Activated CD4-positive, alpha-beta T cell treated with anti-CD3 and anti-CD28 coated beads for 36 hours (primary cell): ENCODE measurements around the gene PTPRS. TPM values are rescaled to one million over a fixed set of nuclear protein-coding genes. Genes with fewer than 3 reads are reported as not detected.

Experiments used
- ATAC-seq: fragments of 200-7000 bp; cut with Tn5 transposase; one replicate; pipeline ENCODE4 v1.10.0; 2021; ENCODE audit warnings: mild to moderate bottlenecking, moderate library complexity
- CTCF ChIA-PET: fragments of 350-600 bp; sonication (Branson Sonifier 250); formaldehyde crosslinking; loops from one replicate; lab custom pipeline; 2021; ENCODE audit warnings: antibody characterized with exemption; lab: Charles Lee
- POLR2A ChIA-PET: fragments of 350-600 bp; sonication (Branson Sonifier 250); formaldehyde crosslinking; loops from one replicate; lab custom pipeline; 2021; ENCODE audit warnings: antibody characterized with exemption, inconsistent platforms; lab: Charles Lee
- DNase-seq: peaks from one replicate; pipeline ENCODE4 v3.0.0-alpha.2; 2020
- H3K27ac Mint-ChIP-seq: one replicate; pipeline ENCODE4 v1.8.0; 2021; ENCODE audit warnings: mixed read lengths
- H3K27me3 Mint-ChIP-seq: one replicate; pipeline ENCODE4 v1.8.0; 2021; ENCODE audit warnings: mixed read lengths
- H3K36me3 Mint-ChIP-seq: one replicate; pipeline ENCODE4 v1.8.0; 2021; ENCODE audit warnings: low read depth, mixed read lengths
- H3K4me1 Mint-ChIP-seq: one replicate; pipeline ENCODE4 v1.8.0; 2021; ENCODE audit warnings: mixed read lengths
- H3K4me3 Mint-ChIP-seq: one replicate; pipeline ENCODE4 v1.8.0; 2021; ENCODE audit warnings: mild to moderate bottlenecking, moderate library complexity, mixed read lengths
- H3K9me3 Mint-ChIP-seq: one replicate; pipeline ENCODE4 v1.8.0; 2021; ENCODE audit warnings: low read depth, mixed read lengths
- intact Hi-C, 2 experiments: fragments of 100-400 bp; cut with DNase I in 1 of 2; cut with micrococcal nuclease in 1 of 2; formaldehyde crosslinking; loops; one replicate each; pipeline versions ENCODE4 v1.14.2 to v1.15.1; 2022 to 2024; cut with DNase I, micrococcal nuclease
- total RNA-seq, 2 experiments: library from RNA; stranded (reverse); gene quantifications; one replicate each; pipeline ENCODE4 v1.2.3, GENCODE V29; 2021

PTPRS gene
- total RNA-seq, 2 experiments from 2014 or later: 1.8 TPM

DNA sequence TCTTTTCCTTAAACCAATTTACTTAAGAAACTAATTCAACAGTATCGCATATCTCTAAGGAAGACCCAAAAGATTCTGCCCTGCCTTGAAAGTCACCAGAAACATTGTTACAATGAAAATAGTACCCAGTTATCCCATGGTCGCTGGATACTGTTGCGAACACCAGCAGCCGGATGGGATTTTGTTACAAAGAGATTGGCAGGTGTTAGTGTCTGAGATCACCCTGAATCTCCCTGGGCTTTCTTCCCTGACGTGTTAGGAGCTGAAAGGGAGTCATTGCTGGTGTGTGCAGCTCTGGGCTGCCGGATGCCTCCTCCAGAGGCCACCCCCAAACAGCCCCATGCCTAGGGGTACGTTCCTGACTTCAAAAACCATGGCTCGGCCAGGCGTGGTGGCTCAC is 38.2 kb downstream of the PTPRS start:
- Mint-ChIP-seq H3K27me3 (no peaks in the 10 kb centered on the region), H3K4me3 (no peak overlapping the region), H3K4me1 (no peaks in the 10 kb centered on the region), H3K27ac (no peak overlapping the region), H3K36me3 (no peaks in the 10 kb centered on the region), H3K9me3 (no peaks in the 10 kb centered on the region)
- ATAC-seq (no peak), DNase-seq (no peak)
- POLR2A ChIA-PET: no interaction called here
- CTCF ChIA-PET: no interaction called here
- intact Hi-C loops: no loop called here

DNA sequence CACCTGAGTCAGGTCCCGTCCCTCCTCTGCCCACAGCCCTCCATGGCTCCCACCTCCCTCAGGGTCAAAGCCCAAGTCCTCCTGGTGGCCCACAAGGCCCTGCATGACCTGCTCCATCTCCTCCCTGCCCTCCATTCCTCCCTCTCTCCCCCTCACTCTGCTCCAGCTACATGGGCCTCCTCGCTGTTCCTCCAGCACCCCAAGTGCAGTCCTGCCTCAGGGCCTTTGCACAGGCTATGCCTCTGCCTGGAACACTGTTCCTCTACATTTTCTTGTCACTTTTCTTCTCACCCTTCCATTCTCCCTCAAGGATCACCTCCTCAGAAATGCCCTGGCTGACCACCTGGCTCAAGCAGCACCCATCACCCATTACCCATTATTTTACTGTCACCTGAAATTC is 41.5 kb downstream of the PTPRS start:
- no peaks in the 10 kb centered on the region for H3K4me1 Mint-ChIP-seq
- POLR2A ChIA-PET: no interaction called here
- intact Hi-C loops: no loop called here

DNA sequence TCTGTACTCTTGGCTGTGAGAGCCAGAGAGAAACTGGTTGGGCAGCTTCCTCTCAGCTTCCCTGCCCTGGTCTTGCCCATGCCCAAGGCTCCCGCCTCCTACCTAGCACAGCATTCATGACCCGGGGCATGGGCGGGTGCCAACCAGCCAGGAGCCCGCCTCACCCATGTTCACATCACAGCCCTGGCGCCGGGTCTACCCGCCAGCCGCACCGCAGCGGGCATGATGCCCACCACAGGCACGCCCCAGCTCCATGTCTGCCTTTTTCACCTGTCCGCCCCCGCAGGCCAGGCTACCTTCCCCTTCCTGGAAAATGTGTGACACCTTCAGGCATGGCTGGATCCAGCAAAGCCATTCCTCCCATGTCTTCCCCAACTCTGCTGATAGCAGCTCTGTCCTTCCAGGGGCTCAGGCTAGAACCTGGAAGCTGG is 42.1 kb downstream of the PTPRS start:
- ATAC-seq (no peak), DNase-seq (no peak)
- Mint-ChIP-seq H3K4me3 (no peak overlapping the region), H3K9me3 (no peaks in the 10 kb centered on the region), H3K27me3 (no peaks in the 10 kb centered on the region), H3K27ac (no peak overlapping the region), H3K4me1 (no peaks in the 10 kb centered on the region), H3K36me3 (no peaks in the 10 kb centered on the region)
- ChIA-PET POLR2A (no interaction called here), CTCF (no interaction called here)
- intact Hi-C loops: no loop called here

More for the DNA sequence above, 41.5 kb downstream of the PTPRS start:
- no peak overlapping the region for H3K27ac Mint-ChIP-seq
- CTCF ChIA-PET: no interaction called here
- no peaks in the 10 kb centered on the region for H3K27me3 Mint-ChIP-seq
- H3K9me3 Mint-ChIP-seq: no peaks in the 10 kb centered on the region
- H3K4me3 Mint-ChIP-seq: no peak overlapping the region
- DNase-seq: no peak
- no peak for ATAC-seq
- no peaks in the 10 kb centered on the region for H3K36me3 Mint-ChIP-seq

DNA sequence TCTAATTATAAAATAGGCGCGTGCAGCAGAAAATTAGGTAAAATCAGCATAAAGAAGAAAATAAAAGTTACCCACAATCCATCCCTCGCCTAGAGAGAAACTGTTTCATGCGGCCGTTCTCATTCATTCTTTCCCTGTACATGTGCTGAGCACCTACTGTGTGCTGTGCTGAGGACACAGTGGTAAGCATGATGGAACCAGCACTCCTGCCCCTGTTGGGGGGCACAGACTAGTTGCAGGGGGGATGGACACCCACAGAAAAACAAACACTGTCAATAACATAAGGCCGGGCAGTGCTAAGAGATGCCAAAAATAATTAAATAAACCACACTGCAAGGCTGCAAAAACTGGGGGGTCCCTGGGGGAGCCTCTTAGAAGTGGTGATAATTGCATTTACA is 43.3 kb downstream of the PTPRS start:
- Mint-ChIP-seq H3K36me3 (no peaks in the 10 kb centered on the region), H3K4me1 (peaks cover 2% of the 10 kb centered on the region), H3K9me3 (no peaks in the 10 kb centered on the region), H3K27me3 (peaks cover 2% of the 10 kb centered on the region), H3K4me3 (no peak overlapping the region), H3K27ac (no peak overlapping the region)
- no peak for ATAC-seq
- ChIA-PET POLR2A (no interaction called here), CTCF (no interaction called here)
- DNase-seq: no peak
- intact Hi-C loops: no loop called here

DNA sequence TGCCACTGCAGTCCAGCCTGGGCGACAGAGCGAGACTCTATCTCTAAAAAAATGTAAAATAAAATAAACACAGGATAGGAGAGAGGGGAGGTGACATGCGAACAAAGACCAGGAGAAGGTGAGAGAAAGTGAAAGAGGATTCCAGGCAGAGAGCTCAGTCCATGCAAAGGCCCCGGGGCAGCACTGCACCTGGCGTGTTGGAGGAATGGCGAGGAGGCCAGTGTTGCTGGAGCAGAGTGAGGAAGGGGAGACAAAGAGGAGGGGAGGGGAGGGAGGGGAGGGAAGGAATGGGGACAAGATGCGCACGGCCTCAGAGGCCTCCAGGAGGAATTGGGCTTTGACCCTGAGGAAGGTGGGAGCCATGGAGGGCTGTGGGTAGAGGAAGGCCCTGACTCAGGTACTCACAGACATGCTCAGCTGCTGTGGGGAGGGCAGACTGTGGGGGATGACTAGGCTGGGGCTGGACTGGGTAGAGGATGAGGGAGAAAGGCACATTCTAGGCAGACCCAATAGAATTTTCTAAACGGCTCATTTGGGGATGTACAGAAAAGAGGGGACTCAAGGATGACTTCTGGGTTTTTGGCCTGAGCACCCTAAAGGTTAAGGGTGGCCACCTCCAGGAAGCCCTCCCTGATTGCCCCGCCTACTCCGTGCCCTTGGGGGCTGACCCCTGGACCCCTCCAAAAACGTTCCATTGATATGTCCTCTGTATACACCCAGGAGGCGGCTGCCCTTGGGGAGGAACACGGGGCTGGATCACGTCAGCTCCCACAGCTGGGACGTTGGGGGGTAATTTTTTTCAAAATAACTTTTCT is 43.9 kb downstream of the PTPRS start:
- Mint-ChIP-seq H3K27ac (no peak overlapping the region), H3K27me3 (peaks cover 6% of the 10 kb centered on the region), H3K9me3 (no peaks in the 10 kb centered on the region), H3K4me1 (peaks cover 7% of the 10 kb centered on the region), H3K4me3 (no peak overlapping the region), H3K36me3 (no peaks in the 10 kb centered on the region)
- intact Hi-C loops: no loop called here
- ATAC-seq (no peak), DNase-seq (no peak)
- ChIA-PET POLR2A (no interaction called here), CTCF (no interaction called here)

DNA sequence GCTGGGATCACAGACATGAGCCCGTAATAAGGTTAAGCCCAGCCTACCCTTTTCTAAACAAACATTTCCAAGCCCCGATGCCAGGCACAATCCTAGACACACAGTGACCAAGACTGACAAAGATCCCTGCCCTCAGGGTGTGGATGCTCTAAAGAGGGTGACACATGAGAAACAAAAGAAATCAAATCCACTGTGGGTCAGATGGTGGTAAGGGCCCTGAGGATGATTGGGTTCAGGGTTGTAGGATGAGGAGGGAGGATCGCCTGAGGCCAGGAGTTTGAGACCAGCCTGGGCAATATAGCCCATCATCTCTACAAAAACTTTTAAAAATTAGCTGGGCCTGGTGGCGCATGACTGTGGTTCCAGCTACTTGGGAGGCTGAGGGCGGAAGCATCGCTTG is 44.6 kb downstream of the PTPRS start:
- ChIA-PET POLR2A (no interaction called here), CTCF (no interaction called here)
- Mint-ChIP-seq H3K27me3 (peaks cover 10% of the 10 kb centered on the region), H3K4me3 (no peak overlapping the region), H3K9me3 (no peaks in the 10 kb centered on the region), H3K36me3 (no peaks in the 10 kb centered on the region), H3K27ac (no peak overlapping the region), H3K4me1 (peaks cover 7% of the 10 kb centered on the region)
- intact Hi-C loops: no loop called here
- DNase-seq (no peak), ATAC-seq (no peak)

DNA sequence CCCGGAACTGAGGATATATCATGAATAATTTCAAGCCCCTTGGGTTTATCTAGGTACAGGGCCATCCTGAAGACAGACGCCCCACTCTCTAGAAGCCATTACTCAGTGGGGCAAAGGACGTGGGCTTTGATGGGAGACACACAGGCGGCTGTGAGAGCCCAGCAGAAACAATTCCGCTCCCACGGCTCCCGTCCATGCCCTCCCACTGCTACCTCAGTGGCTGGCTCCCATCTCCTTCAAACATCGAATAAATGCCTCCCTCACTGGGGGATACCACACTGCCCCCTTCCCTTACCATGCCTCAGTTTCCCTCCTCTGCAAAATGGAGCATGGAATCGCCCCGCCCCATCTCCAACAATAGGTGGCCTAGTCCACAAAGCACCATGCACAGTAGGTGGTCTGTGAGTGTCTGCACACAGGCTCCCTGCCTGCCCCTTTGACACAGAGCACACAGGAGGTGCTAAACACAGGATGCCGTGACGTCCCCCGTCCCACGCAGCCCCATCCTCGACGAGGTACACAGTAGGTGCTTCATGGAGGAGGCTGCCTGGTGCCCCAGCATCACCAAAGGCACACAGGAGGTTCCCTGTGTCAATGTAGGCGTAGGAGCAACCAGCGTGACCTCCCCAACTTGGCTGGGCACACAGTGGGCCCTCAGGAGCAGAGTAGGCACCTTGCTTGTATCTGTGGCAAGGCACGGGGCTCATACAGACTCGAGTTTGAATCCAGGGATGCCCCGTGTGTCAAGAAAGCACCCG is 46.0 kb downstream of the PTPRS start:
- intact Hi-C loops: no loop called here
- Mint-ChIP-seq H3K9me3 (no peaks in the 10 kb centered on the region), H3K36me3 (no peaks in the 10 kb centered on the region), H3K4me3 (no peak overlapping the region), H3K27me3 (peaks cover 10% of the 10 kb centered on the region), H3K4me1 (peaks cover 7% of the 10 kb centered on the region), H3K27ac (no peak overlapping the region)
- ATAC-seq (no peak), DNase-seq (no peak)
- CTCF ChIA-PET: no interaction called here
- POLR2A ChIA-PET: no interaction called here

DNA sequence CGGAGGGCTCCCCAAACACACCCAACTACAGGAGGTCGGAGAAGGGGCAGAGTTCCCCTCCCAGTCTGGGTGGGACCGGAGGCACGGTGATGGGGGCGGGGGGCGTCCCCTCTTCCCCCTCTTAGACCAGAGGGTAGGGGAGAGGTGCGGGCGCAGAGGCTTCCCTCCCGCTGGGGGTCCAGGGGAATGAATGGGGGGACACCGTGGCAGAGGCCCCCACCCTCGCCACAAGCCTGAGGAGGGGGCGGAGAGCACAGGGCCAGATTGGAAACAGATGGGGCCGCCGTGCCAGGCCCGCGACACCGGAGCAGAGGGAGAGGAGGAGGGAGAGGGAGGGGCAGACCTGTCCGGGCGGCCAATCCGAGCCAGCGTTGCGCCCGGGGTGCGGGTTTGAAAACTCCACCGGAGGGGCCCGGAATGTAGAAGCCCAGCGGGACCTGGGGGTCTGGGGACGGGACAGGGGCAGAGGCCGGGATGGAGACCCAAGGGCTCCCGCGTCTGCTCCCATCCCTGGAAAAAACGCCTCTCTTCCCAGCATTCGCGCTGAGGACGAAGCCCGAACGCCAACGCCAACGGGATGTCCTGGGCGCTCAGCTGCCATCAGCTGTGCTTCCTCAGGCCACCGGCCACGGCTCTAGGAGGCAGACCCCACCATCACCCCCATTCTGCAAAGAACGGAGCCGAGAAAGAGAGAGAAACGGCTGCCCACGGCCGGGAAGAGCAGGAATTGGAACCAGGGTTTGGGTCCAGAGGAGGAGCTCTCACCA is 46.8 kb downstream of the PTPRS start:
- peak overlapping the region; percentile 49 for H3K4me3 Mint-ChIP-seq
- intact Hi-C loops: loop anchor here in 1 of 2 experiments (1.0 kb wide), 1 partner anchor 47 kb away; the partner anchor contains the start of gene PTPRS
- peaks cover 10% of the 10 kb centered on the region for H3K27me3 Mint-ChIP-seq
- H3K9me3 Mint-ChIP-seq: no peaks in the 10 kb centered on the region
- no peak overlapping the region for H3K27ac Mint-ChIP-seq
- H3K36me3 Mint-ChIP-seq: no peaks in the 10 kb centered on the region
- POLR2A ChIA-PET: no interaction called here
- CTCF ChIA-PET: no interaction called here
- H3K4me1 Mint-ChIP-seq: peaks cover 7% of the 10 kb centered on the region
- ATAC-seq (peak; percentile 16), DNase-seq (peak; percentile 35)

DNA sequence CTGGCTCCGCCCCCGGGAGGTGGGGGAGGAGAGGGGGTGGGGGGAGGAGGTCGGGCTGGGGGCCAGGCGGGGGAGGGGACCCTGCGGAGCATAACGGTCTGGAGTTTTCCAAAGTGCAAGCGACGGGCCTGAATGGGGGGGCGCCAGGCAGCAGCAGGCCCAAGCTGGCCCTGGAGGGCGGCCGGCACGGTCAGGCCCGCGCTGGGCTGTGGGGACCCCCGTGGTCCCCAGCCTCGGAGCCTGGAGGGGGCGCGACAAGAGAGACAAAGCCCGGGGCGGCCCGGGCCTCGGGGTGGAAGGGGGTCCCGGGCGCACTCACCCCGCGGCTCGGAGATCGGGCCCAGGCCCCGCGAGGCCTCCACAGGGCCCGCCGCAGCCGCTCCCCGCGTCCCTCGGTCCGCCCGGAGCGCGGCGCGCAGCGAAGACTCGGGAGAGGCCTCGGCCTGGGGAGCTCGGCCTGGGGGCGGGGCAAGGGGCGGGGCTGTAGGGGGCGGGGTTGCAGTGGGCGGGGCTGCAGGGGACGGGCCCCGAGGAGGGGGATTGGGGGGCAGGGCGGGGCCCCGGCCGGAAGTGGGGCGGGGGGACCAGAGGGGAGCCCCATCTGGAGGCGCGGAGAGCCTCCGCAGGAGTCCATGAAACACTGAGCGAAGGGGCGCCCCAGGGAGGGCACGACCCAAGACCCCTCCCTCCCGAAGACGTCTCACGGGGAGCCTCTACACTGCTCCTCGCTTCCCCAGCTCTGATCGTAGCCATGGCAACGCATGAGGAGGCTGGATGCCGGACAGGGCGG is 47.6 kb downstream of the PTPRS start:
- peak; percentile 86 for ATAC-seq
- Mint-ChIP-seq H3K9me3 (no peaks in the 10 kb centered on the region), H3K27ac (no peak overlapping the region), H3K36me3 (no peaks in the 10 kb centered on the region), H3K4me3 (peak overlapping the region; percentile 49), H3K4me1 (peaks cover 7% of the 10 kb centered on the region), H3K27me3 (peaks cover 10% of the 10 kb centered on the region)
- intact Hi-C loops: loop anchor here in 1 of 2 experiments (1.0 kb wide), 1 partner anchor 47 kb away; the partner anchor contains the start of gene PTPRS
- peak; percentile 78 for DNase-seq
- ChIA-PET POLR2A (interaction anchor here (0.6 kb wide), 1 partner anchor 334 kb away, joined by 5 read pairs; no protein-coding TSS in a partner anchor), CTCF (no interaction called here)

DNA sequence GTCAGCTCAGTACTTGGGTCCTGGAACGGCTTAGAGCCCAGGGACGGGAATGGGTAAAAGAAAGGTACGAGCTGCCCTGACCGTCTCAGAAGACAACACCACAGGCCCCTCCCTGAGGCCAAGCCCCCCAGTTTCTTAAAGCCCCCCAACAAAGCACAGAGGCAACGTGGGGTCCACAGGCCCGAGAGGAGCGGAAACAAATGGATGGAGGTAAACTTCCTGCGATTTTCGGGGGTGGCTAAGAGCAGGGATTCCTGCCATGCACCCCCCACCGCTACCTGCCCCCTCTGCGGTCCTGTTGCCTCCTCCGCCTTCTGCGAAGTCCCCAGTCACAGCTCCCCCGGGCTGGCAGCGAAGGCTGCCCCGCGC is 48.2 kb downstream of the PTPRS start:
- CTCF ChIA-PET: interaction anchor here (0.9 kb wide), 1 partner anchor 22 kb away, joined by 3 read pairs; no protein-coding TSS in a partner anchor
- Mint-ChIP-seq H3K36me3 (no peaks in the 10 kb centered on the region), H3K4me3 (peak overlapping the region; percentile 28), H3K4me1 (peaks cover 7% of the 10 kb centered on the region), H3K9me3 (no peaks in the 10 kb centered on the region), H3K27ac (no peak overlapping the region), H3K27me3 (peaks cover 10% of the 10 kb centered on the region)
- POLR2A ChIA-PET: interaction anchor here (0.6 kb wide), 1 partner anchor 335 kb away, joined by 5 read pairs; no protein-coding TSS in a partner anchor
- intact Hi-C loops: no loop called here
- DNase-seq (peak; percentile 48), ATAC-seq (peak; percentile 27)
